GM12874 (cell line): Measurements from ENCODE around the gene ITGB8.

ENCODE experiments used
- TF ChIP-seq, protein P1 (sequence below): IDR thresholded peaks from 2 replicates; pipeline ENCODE4 v1.5.1; 2011; ENCODE audit warnings: low read depth, mild to moderate bottlenecking, control low read depth, low read length, moderate library complexity; ENCODE audit not compliant: insufficient read depth

ITGB8 gene

DNA sequence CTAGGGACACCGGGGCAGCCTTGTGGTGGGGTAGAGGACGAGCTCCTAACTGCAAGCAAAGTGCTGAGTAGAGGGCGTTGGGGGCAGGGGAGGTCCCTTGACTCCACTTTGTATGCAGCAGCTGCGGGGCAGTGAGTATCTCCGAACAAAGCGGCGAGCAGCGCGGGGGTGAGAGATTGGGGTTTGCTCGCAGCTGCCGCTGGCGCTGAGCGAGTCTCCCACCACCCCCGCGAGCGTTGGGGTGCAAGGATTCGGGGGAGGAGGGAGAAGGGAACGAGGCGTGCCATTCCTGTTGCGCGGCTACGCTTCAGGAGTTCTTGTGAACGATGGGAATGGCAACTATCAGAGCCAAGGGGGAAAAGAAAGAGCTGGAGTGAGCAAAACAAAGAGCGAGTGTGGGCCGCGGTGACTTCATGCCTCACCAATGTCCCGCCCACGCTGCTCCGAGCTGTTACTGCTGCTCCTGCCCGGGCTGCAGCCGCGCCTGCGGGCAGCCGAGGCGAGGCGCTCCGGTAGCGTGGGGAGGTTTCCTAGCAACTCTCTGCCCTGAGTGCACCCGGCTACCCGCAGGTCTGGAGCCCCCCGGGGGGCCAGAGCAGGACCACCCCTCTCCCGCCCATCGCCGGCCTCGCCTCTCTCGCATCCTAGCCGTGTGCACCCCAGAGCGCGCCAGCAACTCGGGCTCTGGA lies at the start of gene ITGB8:
Gene ITGB8, plus strand, starts transcription at position 662 of the 689 bp plus-strand sequence. CDS start 907 bp downstream, outside the sequence.
- TF ChIP-seq, protein P1, sequence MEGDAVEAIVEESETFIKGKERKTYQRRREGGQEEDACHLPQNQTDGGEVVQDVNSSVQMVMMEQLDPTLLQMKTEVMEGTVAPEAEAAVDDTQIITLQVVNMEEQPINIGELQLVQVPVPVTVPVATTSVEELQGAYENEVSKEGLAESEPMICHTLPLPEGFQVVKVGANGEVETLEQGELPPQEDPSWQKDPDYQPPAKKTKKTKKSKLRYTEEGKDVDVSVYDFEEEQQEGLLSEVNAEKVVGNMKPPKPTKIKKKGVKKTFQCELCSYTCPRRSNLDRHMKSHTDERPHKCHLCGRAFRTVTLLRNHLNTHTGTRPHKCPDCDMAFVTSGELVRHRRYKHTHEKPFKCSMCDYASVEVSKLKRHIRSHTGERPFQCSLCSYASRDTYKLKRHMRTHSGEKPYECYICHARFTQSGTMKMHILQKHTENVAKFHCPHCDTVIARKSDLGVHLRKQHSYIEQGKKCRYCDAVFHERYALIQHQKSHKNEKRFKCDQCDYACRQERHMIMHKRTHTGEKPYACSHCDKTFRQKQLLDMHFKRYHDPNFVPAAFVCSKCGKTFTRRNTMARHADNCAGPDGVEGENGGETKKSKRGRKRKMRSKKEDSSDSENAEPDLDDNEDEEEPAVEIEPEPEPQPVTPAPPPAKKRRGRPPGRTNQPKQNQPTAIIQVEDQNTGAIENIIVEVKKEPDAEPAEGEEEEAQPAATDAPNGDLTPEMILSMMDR = no peak

DNA sequence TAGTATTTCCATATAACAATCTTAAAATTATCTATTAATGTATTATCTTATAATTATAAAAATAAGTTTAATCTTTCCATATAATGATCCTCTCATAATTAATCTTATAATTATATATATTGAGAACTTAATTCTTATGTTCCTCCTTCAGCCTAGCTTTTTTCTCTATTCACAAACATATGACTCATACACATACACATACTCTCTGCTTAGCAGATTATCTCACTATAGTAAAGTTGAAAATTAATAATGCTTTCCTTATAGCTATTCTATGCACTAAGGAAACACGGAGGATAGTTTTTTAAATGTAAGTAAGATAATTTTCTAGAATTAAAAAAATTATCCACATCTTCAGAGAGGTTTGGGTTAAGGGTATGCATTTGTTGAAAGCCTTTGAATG lies 47.7 kb upstream of the ITGB8 start:
- TF ChIP-seq, protein P1 = no peak

DNA sequence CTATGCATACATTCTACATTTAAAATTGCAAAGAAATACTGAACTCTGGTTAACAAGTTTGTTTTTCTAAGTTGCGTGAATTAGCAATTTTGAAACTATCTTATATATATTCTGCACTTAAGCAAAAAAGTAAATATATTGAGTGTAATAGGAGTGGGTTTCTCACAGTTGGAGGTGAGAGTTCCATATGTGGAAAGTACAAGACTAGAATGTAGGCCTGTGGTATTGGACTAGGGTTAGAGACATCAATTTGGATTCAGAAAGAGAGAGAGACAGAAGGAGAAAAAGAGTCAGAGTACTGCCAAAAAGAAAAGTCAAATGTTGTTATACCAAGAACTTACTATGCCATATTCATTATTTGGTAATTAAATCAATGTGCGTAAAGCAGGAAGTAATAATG lies 47.3 kb upstream of the ITGB8 start:
- TF ChIP-seq, protein P1 = no peak

DNA sequence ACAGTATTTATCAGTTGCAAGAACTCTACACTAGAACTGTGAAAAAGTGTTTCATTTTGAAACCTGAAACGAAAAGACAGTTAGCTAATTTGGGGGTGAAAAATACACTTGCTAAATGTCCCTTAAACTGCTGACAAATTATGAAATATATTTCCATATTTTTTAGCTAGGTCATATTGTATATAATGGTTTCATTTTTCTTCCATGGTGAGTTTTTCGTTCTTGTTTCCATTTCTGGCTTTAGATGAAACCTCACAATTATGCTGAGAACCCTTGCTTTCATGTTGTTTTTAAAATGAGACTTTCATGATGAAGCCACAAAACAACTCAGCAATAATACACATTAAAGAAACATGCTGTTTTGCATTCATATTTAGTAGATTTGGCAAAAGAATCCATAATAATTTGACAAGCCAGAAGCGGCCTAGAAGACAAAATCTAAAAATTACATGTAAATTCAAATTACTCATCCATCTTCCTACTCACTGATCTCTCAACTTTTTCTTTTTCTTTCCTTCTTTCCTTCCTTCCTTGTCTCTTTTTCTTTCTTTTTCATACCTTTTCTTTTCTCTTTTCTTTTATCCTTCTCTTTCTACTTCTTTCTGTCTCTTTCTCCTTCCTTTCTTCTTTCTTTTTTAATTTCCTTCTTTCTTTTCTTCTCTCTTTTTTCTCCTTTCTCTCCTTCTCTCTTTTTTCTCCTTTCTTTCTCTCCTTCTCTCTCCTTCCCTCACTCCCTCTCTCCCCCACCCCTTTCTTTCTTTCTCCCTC lies 46.5 kb upstream of the ITGB8 start:
- TF ChIP-seq, protein P1 = no peak

DNA sequence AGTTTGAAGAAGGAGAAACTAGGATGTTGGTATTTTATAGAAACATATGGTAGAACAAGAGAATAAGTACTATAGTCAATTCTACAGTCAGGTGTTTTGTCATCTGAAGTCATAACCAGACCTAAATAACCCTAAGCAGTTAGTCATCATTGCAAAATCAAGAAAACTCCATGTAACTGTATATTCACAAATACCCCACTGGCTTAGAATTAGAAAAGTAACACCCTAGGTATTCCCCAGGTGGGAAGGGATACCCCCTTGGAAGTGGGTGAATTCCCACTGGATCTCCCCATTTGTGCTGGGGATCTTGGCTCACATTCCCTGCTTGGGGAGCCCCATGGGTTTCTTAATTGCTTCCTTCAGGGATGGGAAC lies 45.9 kb upstream of the ITGB8 start:
- TF ChIP-seq, protein P1 = no peak

DNA sequence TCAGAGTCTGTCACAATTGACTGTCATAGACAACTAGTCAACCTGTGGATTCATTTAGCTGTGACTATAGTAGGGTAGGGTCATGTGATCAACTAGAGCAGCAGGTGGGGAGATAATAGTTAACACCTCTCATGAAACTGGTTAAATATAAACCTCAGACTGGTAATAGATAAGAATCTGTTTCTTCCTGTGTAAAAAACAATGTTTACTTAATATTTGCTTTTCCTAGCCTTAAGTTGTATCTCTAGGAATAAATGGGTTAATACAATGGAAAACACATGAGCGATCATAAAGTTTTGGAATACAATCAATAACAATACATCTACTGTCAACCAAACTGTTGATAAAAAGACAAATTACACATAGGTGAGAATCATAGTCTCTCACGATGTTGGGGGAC lies 43.4 kb upstream of the ITGB8 start:
- TF ChIP-seq, protein P1 = no peak

DNA sequence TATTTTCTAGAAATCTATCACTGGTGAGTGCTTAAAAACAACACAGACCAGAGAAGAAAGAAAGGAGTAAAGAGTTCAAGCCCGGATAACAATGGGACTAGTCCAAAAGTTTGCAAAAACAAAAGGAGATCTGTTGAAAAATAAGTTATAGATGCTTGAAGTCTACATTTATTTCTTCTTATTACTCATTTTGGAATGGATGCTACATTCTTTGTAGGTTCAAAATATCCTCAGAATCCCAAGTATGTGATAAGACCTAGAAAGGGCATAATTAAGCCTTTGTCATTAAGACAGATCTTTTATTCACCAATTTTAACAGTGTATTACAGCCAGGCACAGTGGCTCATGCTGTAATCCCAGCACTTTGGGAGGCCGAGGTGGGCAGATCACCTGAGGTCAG lies 42.7 kb upstream of the ITGB8 start:
- TF ChIP-seq, protein P1 = no peak
